ENCODE measurements around the gene BPGM.

The BPGM gene

GRCh38 chr7:134699021-134699818, 52.6 kb downstream of the BPGM start:
- DNase-seq, result no peak

- DNase-seq, result no peak
These were observed 53.2 kb downstream of the BPGM start for GRCh38 chr7:134699899-134700298.

- DNase-seq, result no peak
These were observed 54.6 kb downstream of the BPGM start for GRCh38 chr7:134701272-134701671.

GRCh38 chr7:134702366-134703240, 56.0 kb downstream of the BPGM start:
- DNase-seq, result no peak

GRCh38 chr7:134703241-134703594, 56.6 kb downstream of the BPGM start:
- DNase-seq, result no peak

- no peak for DNase-seq
These were observed 57.1 kb downstream of the BPGM start for GRCh38 chr7:134703782-134704181.

GRCh38 chr7:134704827-134705226, 58.2 kb downstream of the BPGM start:
- DNase-seq, result no peak

- DNase-seq, result no peak
These were observed 59.1 kb downstream of the BPGM start for GRCh38 chr7:134705716-134706115.

GRCh38 chr7:134706468-134706867, 59.8 kb downstream of the BPGM start:
- no peak for DNase-seq

- DNase-seq, result no peak
These were observed 61.2 kb downstream of the BPGM start for GRCh38 chr7:134707663-134708378.

- DNase-seq, result no peak
These were observed 62.0 kb downstream of the BPGM start for GRCh38 chr7:134708692-134709091.

- no peak for DNase-seq
These were observed 62.5 kb downstream of the BPGM start for GRCh38 chr7:134709197-134709596.

GRCh38 chr7:134710511-134710853, 63.8 kb downstream of the BPGM start:
- DNase-seq, result no peak

- peak in 2 of 4 experiments; percentile 14 to 44 for DNase-seq
These were observed 64.4 kb downstream of the BPGM start for GRCh38 chr7:134710854-134711624.

- DNase-seq, result no peak
These were observed 65.5 kb downstream of the BPGM start for GRCh38 chr7:134712196-134712595.

- no peak for DNase-seq
These were observed 68.0 kb downstream of the BPGM start for GRCh38 chr7:134714470-134715205.

GRCh38 chr7:134718211-134718875, 71.7 kb downstream of the BPGM start:
- DNase-seq, result no peak

- DNase-seq, result no peak
These were observed 73.7 kb downstream of the BPGM start for GRCh38 chr7:134720091-134720935.

GRCh38 chr7:134721171-134721570, 74.5 kb downstream of the BPGM start:
- no peak for DNase-seq

GRCh38 chr7:134722786-134723322, 76.2 kb downstream of the BPGM start:
- no peak for DNase-seq

Measured in activated naive CD4-positive, alpha-beta T cell (primary cell).